Fibroblast of pulmonary artery (primary cell): ENCODE data around the gene NOP16.
"Not testable (repeated sequence)": the region's sequence is repeated elsewhere in the genome, so short reads cannot be mapped to it uniquely, and the experiment has no call there.

ENCODE experiments used
- DNase-seq: peaks from one replicate; pipeline ENCODE4 v3.0.0-alpha.2; 2010; ENCODE audit warnings: low read depth
- H3K4me3 ChIP-seq: replicated peaks from 2 replicates; pipeline ENCODE4 v1.5.1; 2011; ENCODE audit warnings: low read depth, mild to moderate bottlenecking, control low read depth, low read length, moderate library complexity
- TF ChIP-seq, protein P1 (sequence below): IDR thresholded peaks from 2 replicates; pipeline ENCODE4 v1.5.1; 2011; ENCODE audit warnings: mild to moderate bottlenecking, control low read depth, low read length, inconsistent platforms; ENCODE audit errors: missing control alignments

NOP16 gene

DNA sequence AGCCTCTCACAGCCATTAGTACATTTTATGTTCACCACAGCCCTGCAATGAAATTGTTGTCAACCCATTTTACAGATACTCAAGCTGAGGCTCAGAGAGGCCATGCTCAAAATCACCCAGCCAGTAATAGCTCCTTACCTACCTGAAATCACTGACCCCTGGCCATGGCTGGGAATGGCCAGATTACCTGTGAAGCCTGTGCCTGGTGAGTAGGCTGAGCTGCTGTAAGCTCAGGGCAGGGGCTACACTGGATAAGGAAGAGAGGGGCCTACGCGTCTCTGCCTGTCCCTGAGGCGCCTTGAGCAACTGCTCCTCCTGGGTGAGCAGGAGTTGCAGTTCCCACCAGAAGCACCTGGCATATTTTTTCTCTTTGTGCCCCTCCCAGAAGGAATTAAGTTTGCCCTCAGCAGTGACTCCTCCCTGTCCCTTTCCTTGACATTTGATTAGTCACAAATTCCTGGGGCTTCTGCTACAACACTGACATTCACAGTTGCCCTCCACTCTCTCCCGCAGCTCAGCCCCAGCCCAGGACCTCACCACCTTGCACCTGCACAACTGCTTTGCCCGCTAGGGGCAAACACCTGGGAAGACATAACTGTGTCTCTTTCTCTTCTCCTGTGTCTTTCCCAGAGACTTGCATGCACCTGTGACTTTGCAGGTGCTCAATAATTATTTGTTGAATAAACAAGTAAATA lies 22.2 kb upstream of the NOP16 start:
- no peak overlapping the region for H3K4me3 ChIP-seq
- no peak for DNase-seq
- TF ChIP-seq, protein P1, sequence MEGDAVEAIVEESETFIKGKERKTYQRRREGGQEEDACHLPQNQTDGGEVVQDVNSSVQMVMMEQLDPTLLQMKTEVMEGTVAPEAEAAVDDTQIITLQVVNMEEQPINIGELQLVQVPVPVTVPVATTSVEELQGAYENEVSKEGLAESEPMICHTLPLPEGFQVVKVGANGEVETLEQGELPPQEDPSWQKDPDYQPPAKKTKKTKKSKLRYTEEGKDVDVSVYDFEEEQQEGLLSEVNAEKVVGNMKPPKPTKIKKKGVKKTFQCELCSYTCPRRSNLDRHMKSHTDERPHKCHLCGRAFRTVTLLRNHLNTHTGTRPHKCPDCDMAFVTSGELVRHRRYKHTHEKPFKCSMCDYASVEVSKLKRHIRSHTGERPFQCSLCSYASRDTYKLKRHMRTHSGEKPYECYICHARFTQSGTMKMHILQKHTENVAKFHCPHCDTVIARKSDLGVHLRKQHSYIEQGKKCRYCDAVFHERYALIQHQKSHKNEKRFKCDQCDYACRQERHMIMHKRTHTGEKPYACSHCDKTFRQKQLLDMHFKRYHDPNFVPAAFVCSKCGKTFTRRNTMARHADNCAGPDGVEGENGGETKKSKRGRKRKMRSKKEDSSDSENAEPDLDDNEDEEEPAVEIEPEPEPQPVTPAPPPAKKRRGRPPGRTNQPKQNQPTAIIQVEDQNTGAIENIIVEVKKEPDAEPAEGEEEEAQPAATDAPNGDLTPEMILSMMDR, result no peak

GRCh38 chr5:176409765-176410164 lies 21.4 kb upstream of the NOP16 start:
- no peak for DNase-seq
- H3K4me3 ChIP-seq, result no peak overlapping the region
- TF ChIP-seq, protein P1, result no peak

GRCh38 chr5:176408590-176408989 lies 20.2 kb upstream of the NOP16 start:
- TF ChIP-seq, protein P1, result no peak
- DNase-seq, result no peak
- no peak overlapping the region for H3K4me3 ChIP-seq

DNA sequence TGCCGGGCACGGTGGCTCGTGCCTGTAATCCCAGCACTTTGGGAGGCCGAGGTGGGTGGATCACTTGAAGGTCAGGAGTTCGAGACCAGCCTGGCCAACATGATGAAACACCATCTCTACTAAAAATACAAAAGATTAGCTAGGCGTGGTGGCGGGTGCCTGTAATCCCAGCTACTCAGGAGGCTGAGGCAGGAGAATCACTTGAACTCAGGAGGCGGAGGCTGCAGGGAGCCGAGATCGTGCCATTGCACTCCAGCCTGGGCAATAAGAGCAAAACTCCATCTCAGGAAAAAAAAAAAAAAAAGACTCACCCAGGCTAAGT lies 19.8 kb upstream of the NOP16 start:
- not testable (repeated sequence) for H3K4me3 ChIP-seq, DNase-seq

DNA sequence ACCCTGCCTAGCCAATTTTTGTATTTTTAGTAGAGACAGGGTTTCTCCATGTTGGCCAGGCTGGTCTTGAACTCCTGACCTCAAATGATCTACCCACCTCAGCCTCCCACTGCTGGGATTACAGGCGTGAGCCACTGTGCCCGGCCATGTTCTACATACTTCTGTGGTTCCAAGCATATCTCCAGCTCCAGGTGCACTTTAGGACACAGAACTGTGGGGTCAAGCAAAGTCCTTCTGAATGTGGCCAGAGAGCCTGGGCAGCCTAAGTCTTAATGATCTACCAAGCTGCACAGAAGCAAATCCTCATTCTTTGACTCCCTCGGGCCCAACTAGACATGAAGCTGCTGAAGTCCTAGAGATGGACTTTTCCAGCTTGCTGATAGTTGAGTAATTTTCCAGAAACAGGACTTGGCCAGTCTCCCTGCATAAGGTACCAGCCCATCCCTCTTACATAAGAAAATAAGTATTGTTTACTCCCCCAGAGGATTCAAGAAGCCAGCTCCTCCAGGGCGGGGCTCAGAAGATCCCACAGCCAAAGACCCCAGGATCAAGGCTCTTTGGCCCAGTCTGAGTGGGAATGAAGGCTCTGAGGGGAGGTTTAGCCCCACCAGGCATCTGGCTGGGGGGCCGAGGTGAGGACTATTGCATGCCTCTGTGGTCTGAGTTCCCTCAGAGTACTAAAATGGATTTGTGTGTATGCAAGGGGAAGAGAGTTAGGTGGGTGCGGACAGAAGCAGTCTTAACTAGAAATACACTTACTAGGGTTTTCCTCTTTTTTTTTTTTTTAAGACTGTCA lies 19.3 kb upstream of the NOP16 start:
- peak; percentile 25 for DNase-seq
- TF ChIP-seq, protein P1, result no peak
- H3K4me3 ChIP-seq, result no peak overlapping the region

GRCh38 chr5:176406436-176407052 lies 18.1 kb upstream of the NOP16 start:
- TF ChIP-seq, protein P1, result no peak
- H3K4me3 ChIP-seq, result no peak overlapping the region
- DNase-seq, result no peak

DNA sequence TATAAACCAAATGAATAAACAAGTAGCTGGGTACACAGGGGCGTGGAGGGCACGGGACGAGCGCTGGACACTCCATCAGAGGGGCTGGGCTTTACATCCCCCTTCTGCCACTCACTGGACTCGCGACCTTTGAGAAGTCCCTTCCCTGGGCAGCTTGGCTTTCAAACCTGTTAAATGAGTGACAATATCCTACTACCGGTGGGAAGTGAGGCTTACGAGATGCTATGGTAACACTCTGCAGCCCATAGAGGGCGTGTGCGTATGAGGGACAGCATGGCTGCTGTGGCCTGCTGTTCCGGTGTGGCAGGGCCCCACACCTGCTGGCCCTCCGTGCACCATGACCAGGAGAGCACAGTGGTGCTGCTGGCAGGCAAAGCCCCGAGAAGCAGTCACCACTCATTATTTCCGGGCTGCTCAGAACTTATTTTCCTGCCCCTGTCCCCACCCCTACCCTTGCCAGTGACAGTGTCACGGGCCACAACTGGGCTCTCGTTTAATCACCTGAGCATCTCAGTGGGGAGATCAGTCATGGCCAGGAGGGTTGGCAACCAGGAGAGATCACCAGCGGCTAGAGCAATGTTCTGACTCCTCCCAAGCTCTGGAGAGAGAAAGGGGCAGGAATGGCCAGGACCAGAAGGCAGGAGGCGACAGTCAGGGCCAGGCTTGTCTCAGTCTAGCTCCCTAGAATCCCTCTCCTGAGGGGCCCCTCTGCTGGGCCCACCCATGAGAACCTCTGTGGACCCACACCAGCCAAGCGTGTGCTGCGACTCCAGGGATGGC lies 17.4 kb upstream of the NOP16 start:
- no peak for DNase-seq
- TF ChIP-seq, protein P1, result no peak
- no peak overlapping the region for H3K4me3 ChIP-seq
